A673 (cell line): Measurements from ENCODE around the gene TREML4. TPM values are rescaled to one million over a fixed set of nuclear protein-coding genes. Genes with fewer than 3 reads are reported as not detected.

Experiments used
- BruUV-seq: library from RNA; stranded (reverse); fragments of 400-500 nt; replicated peaks from 2 replicates; lab custom pipeline; 2021; lab: Mats Ljungman, UMichigan
- CTCF ChIA-PET: fragments of 300-600 bp; sonication (Branson Sonifier 250); formaldehyde crosslinking; loops from one replicate; lab custom pipeline; 2022; ENCODE audit warnings: antibody characterized with exemption; lab: Charles Lee
- POLR2A ChIA-PET: fragments of 300-600 bp; sonication (Branson Sonifier 250); formaldehyde crosslinking; loops from one replicate; lab custom pipeline; 2022; ENCODE audit warnings: antibody characterized with exemption; ENCODE audit not compliant: low non-redundant PET; lab: Charles Lee
- DNase-seq: peaks from one replicate; pipeline ENCODE4 v3.0.0-alpha.2; 2015; ENCODE audit warnings: low spot score
- H3K27ac ChIP-seq: fragments of 200-600 bp; sonication (generic); 2 replicates; pipeline ENCODE4 v1.5.1; 2016; ENCODE audit warnings: mixed run types, low read depth, mild to moderate bottlenecking, mixed read lengths, antibody characterized with exemption, low read length; ENCODE audit not compliant: poor library complexity, severe bottlenecking
- H3K27me3 ChIP-seq: fragments of 200-600 bp; sonication (generic); replicated peaks from 2 replicates; pipeline ENCODE4 v1.6.1; 2017; ENCODE audit warnings: mixed run types, low read depth, mild to moderate bottlenecking, mixed read lengths, antibody characterized with exemption, low read length; ENCODE audit not compliant: insufficient read depth, poor library complexity
- H3K36me3 ChIP-seq: fragments of 200-600 bp; sonication (generic); 2 replicates; pipeline ENCODE4 v1.6.1; 2016; ENCODE audit warnings: mixed run types, mild to moderate bottlenecking, mixed read lengths, antibody characterized with exemption, low read length; ENCODE audit not compliant: insufficient read depth, poor library complexity, severe bottlenecking
- H3K4me1 ChIP-seq: fragments of 200-600 bp; sonication (generic); 2 replicates; pipeline ENCODE4 v1.6.1; 2017; ENCODE audit warnings: mixed run types, mild to moderate bottlenecking, mixed read lengths, antibody characterized with exemption, low read length; ENCODE audit not compliant: insufficient read depth, poor library complexity, severe bottlenecking
- H3K4me3 ChIP-seq: fragments of 200-600 bp; sonication (generic); 2 replicates; pipeline ENCODE4 v1.5.1; 2016; ENCODE audit warnings: low read depth, mixed run types, mild to moderate bottlenecking, mixed read lengths, low read length; ENCODE audit not compliant: poor library complexity, severe bottlenecking
- H3K9me3 ChIP-seq: fragments of 200-600 bp; sonication (generic); 2 replicates; pipeline ENCODE4 v1.6.1; 2016; ENCODE audit warnings: mixed run types, low read depth, mild to moderate bottlenecking, mixed read lengths, antibody characterized with exemption, low read length; ENCODE audit not compliant: poor library complexity, severe bottlenecking
- EZH2 ChIP-seq: fragments of 200-600 bp; sonication (generic); IDR thresholded peaks from 2 replicates; pipeline ENCODE4 v1.6.1; 2017; ENCODE audit warnings: borderline replicate concordance, low read depth, mild to moderate bottlenecking, mixed read lengths, antibody characterized with exemption, low read length; ENCODE audit not compliant: poor library complexity, severe bottlenecking
- intact Hi-C: fragments of 100-400 bp; cut with micrococcal nuclease; formaldehyde crosslinking; loops from one replicate; pipeline ENCODE4 v1.10.0; 2022; ENCODE audit not compliant: unreplicated experiment
- total RNA-seq: library from RNA; stranded (reverse); gene quantifications from 2 replicates; pipeline ENCODE4 v1.2.3, GENCODE V29; 2021
- TF ChIP-seq, protein P1 (sequence below): fragments of 300-800, 200-600 bp; sonication (generic); conservative IDR thresholded peaks from 2 replicates; pipeline ENCODE4 v1.5.1; 2017; ENCODE audit warnings: low read depth, mild to moderate bottlenecking, antibody characterized with exemption, low read length, moderate library complexity, mixed read lengths

Gene TREML4
- total RNA-seq, 1 experiment from 2014 or later, result not detected

DNA sequence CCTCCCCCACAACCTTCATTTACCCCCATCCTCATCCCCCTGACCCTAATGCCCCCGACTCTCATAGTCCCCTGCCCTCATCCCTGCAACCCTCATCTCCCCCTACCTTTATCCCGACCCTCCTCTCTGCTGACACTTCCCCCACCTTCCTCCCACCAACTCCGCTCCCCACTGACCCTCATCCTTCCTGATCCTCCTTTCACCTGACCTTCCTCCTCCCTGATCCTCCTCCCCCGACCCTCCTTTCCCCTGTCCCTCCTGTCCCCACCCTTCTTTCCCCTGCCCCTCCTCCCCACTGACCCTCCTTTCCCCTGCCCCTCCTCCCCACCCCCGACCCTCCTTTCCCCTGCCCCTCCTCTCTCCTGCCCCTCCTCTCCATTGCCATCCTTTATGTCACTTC lies 34.3 kb upstream of the TREML4 start:
- CTCF ChIA-PET, result no interaction called here
- BruUV-seq, result no TSS peak

DNA sequence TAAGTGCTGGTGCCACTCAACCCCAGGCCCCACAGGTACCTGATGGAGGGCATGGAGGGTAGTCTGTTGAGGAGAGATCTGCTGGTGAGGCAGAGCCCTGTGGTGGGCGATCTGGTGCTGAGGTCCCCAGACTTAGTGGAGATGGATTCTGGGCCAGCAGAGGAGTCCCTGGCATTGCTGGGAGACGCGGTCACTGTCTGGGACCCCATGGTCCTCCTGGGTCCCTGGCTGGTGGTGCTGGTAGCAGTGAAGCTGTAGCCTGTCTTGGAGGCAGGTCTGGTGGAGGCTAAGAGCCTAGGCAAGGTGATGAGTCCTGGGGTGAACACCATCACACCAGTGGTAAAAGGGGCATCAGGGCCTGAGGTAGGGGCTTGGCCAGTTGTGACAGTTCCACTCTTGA lies 33.8 kb upstream of the TREML4 start:
- no peak overlapping the region for H3K27ac ChIP-seq
- H3K27me3 ChIP-seq, result peaks cover 31% of the 10 kb centered on the region
- TF ChIP-seq, protein P1, sequence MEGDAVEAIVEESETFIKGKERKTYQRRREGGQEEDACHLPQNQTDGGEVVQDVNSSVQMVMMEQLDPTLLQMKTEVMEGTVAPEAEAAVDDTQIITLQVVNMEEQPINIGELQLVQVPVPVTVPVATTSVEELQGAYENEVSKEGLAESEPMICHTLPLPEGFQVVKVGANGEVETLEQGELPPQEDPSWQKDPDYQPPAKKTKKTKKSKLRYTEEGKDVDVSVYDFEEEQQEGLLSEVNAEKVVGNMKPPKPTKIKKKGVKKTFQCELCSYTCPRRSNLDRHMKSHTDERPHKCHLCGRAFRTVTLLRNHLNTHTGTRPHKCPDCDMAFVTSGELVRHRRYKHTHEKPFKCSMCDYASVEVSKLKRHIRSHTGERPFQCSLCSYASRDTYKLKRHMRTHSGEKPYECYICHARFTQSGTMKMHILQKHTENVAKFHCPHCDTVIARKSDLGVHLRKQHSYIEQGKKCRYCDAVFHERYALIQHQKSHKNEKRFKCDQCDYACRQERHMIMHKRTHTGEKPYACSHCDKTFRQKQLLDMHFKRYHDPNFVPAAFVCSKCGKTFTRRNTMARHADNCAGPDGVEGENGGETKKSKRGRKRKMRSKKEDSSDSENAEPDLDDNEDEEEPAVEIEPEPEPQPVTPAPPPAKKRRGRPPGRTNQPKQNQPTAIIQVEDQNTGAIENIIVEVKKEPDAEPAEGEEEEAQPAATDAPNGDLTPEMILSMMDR, result no peak
- no peak for TF ChIP-seq EZH2
- intact Hi-C loops, result loop anchor here (10.0 kb wide), 1 partner anchor 120 kb away; no protein-coding TSS in a partner anchor
- H3K36me3 ChIP-seq, result no peaks in the 10 kb centered on the region
- no peak for DNase-seq
- POLR2A ChIA-PET, result no interaction called here
- no peaks in the 10 kb centered on the region for H3K4me1 ChIP-seq
- H3K9me3 ChIP-seq, result no peaks in the 10 kb centered on the region
- no TSS peak for BruUV-seq
- CTCF ChIA-PET, result no interaction called here
- no peak overlapping the region for H3K4me3 ChIP-seq

More for the DNA sequence above, 34.3 kb upstream of the TREML4 start:
- intact Hi-C loops, result loop anchor here (10.0 kb wide), 1 partner anchor 121 kb away; no protein-coding TSS in a partner anchor
- no peaks in the 10 kb centered on the region for H3K9me3 ChIP-seq
- TF ChIP-seq, protein P1, result no peak
- peaks cover 31% of the 10 kb centered on the region for H3K27me3 ChIP-seq
- POLR2A ChIA-PET, result no interaction called here
- H3K27ac ChIP-seq, result no peak overlapping the region
- H3K36me3 ChIP-seq, result no peaks in the 10 kb centered on the region
- DNase-seq, result no peak
- no peak overlapping the region for H3K4me3 ChIP-seq
- no peaks in the 10 kb centered on the region for H3K4me1 ChIP-seq

DNA sequence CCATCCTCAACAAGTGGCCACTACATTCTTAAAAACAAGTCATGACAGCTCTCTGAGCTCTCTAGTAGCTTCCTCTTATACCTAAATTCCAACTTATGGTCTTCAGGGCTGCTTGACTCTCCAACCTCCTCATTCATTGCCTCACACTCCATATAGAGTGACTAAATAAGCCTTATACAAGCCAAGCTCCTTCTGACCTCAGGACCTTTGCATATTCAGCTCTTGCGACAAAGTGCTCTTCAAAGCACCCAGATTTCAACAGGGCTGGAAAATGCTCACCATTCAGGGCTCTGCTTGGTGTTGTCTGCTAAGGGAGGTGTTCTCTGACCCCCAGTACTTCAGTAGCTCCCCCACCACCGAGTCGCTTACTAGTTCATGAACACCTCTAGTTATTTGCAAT lies 30.9 kb upstream of the TREML4 start:
- ChIA-PET CTCF (no interaction called here), POLR2A (no interaction called here)
- no peak for DNase-seq
- TF ChIP-seq EZH2, result no peak
- TF ChIP-seq, protein P1, result no peak
- Histone ChIP-seq H3K4me3 (no peak overlapping the region), H3K36me3 (no peaks in the 10 kb centered on the region), H3K27ac (no peak overlapping the region), H3K27me3 (peaks cover 31% of the 10 kb centered on the region), H3K9me3 (no peaks in the 10 kb centered on the region), H3K4me1 (peaks cover 11% of the 10 kb centered on the region)
- no TSS peak for BruUV-seq
- intact Hi-C loops, result loop anchor here (10.0 kb wide), 1 partner anchor 118 kb away; no protein-coding TSS in a partner anchor
